ENCODE data around the gene QSOX1. TPM values are rescaled to one million over a fixed set of nuclear protein-coding genes. Genes with fewer than 3 reads are reported as not detected.
A peak's percentile ranks its signal among the peaks of the same experiment; 100 is the strongest.

The QSOX1 gene
- total and polyA plus RNA-seq, 2 donors (not counting 3 experiments of a cell fraction or from before 2014, with no cell fraction given): 256 to 415 TPM

DNA sequence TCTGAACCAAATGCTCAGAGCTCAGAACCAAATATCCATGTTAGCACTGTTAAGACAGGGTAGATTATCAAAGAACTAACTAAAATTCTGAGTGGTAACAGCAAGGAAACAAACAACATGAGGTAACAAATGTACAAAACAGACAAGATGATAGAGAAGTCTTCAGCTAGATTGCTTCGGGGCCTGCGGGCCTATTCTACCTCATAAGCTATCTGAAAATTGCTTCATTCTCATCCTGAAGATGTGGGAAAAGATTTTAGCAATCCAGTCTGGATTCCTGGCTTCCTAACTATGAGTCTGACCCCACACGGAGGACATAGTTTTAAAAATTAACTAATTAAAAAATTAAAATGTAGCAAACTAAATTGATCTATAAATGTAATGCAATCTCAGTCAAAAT lies 9.2 kb upstream of the QSOX1 start:
- intact Hi-C loops (cut with micrococcal nuclease): no loop called here
- TF ChIP-seq POLR2A (IDR thresholded peaks at IDR 0.05; ENCODE audit: low read depth, low read length) (no peak), CTCF (IDR thresholded peaks at IDR 0.05; ENCODE audit: extremely low read depth in 1 of 2, insufficient read depth in 1 of 2, low read depth in 1 of 2, low read length in 2 of 2) (no peak), FOS (IDR thresholded peaks at IDR 0.05; ENCODE audit: borderline replicate concordance, insufficient read depth, low read length) (no peak), GATA2 (IDR thresholded peaks at IDR 0.05; ENCODE audit: insufficient read depth, insufficient read length, low read depth, low read length) (no peak), JUN (IDR thresholded peaks at IDR 0.05; ENCODE audit: borderline replicate concordance, insufficient read depth, insufficient read length, low read depth) (no peak), MYC (IDR thresholded peaks at IDR 0.05; ENCODE audit: low read depth, low read length) (no peak), EZH2 (IDR thresholded peaks at IDR 0.05; ENCODE audit: borderline replicate concordance, low read depth, low read length, severe bottlenecking) (no peak)
- Histone ChIP-seq H3K79me2 (ENCODE audit: control insufficient read depth, insufficient read depth, low read length) (no peaks in the 10 kb centered on the region), H3K4me1 (ENCODE audit: control insufficient read depth, extremely low read depth, insufficient read depth, low read length) (peaks cover 2% of the 10 kb centered on the region), H3K9ac (replicated peaks; ENCODE audit: extremely low read depth, insufficient read depth, low read length) (no peak overlapping the region), H3K9me3 (replicated peaks; ENCODE audit: control insufficient read depth, insufficient read depth, low read length) (no peaks in the 10 kb centered on the region), H4K20me1 (replicated peaks; ENCODE audit: control insufficient read depth, extremely low read depth, insufficient read depth, low read length) (no peaks in the 10 kb centered on the region), H2AFZ (ENCODE audit: low read depth, low read length) (peak overlapping the region; percentile 43), H3K4me2 (ENCODE audit: insufficient read depth, low read length) (no peak overlapping the region), H3K4me3 (replicated peaks in 1 of 3; ENCODE audit: insufficient read depth in 1 of 3, low read depth in 1 of 3, low read length in 3 of 3) (no peak overlapping the region), H3K27me3 (ENCODE audit: control insufficient read depth in 2 of 2, insufficient read depth in 2 of 2, low read length in 2 of 2) (no peaks in the 10 kb centered on the region), H3K36me3 (ENCODE audit: control insufficient read depth in 2 of 2, extremely low read depth in 1 of 2, insufficient read depth in 2 of 2, low read length in 2 of 2) (no peaks in the 10 kb centered on the region), H3K9me1 (replicated peaks; ENCODE audit: control insufficient read depth, extremely low read depth, insufficient read depth, low read length) (no peaks in the 10 kb centered on the region), H3K27ac (ENCODE audit: insufficient read depth, low read depth, low read length) (no peak overlapping the region)
- DNase-seq (ENCODE audit: low read depth, low spot score) (no peak), FAIRE-seq (no peak)
- BruUV-seq (replicated peaks): no TSS peak
- CTCF ChIA-PET: interaction anchor here (0.8 to 1.6 kb wide), 5 partner anchors 9 to 239 kb away, joined by 3 to 5 read pairs (median 4); no protein-coding TSS in a partner anchor
- dilution Hi-C loops (cut with MboI; ENCODE audit: extremely low pct_ligation_motif_present, low sequenced_read_pairs): no loop called here
- POLR2A ChIA-PET: no interaction called here

Data from endothelial cell of umbilical vein (primary cell).